HG02970 (cell line): ENCODE data around the gene LRRC75B.

Experiments
- ATAC-seq: cut with Tn5 transposase; IDR thresholded peaks from one replicate; pipeline ENCODE4 v1.9.1; 2021; ENCODE audit warnings: mild to moderate bottlenecking, moderate library complexity, moderate number of reproducible peaks; ENCODE audit not compliant: unreplicated experiment, low FRiP score

LRRC75B gene

DNA sequence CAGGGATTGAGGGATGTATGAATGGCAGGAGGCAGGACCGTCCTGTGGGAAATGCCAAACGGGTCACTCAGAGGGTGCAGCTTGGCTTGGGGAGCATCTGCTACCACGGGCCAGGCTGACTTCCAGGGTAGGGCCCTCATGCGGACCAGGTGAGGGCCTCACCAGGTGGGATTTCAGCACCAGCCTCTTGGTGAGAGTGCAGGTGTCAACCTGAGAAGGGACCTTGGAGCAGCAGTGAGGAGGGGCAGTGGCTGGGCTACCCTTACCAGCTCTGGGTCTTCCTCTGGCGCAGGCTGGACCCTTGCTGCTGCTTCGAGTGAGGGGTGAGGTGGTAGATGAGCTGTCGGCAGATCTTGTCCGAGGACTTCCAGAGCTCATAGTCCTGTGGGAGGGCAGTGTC is 4.9 kb downstream of the LRRC75B start:
- ATAC-seq = no peak

DNA sequence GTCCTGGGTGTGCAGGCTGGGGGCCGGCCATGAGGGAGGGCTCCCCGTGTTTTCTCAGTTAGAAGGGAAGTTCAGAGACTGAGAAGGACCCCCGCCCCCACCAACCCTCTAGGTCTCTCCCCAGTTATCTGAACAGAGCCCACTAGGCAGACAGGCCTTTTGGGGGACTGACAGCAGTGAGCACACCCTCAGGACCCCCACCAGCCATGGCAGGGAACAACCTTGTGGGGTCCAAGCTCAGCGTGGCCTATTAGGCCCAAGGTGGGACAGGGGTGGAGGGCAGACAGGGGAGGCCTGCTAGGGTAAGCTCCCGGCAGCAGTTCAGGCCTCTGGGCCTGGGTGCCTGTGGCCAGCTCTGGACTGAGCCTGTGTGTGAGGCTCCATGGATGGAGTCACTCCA is 5.6 kb downstream of the LRRC75B start:
- no peak for ATAC-seq

DNA sequence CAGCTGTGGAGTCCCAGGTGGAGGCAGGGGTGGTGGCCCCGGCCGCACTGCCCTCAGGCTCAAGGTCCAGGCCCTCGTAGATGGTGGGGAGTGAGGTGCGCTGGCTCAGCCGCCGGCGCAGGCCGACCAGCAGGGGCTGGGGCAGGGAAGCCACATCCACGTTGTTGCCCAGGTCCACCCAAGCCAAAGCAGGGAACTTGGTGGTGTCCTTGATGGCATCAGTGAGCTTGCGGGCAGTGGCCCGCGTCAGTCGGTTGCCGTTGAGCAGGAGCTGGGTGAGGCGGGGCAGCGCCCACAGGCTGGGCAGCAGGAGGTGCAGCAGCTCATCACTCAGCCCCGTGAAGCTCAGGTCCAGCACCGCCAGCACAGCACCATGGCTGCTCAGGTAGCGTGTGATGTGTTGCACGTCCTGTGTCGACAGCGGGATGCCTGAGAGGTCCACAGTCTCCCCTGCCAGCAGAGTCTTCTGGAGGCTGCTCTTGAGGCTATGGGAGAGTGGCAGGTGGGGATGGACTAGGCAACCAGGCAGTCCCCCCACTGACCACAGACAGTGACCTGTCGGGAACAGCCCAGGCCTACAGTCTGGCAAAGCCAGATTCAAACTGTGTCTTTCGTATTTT is 6.8 kb downstream of the LRRC75B start:
- ATAC-seq = no peak

DNA sequence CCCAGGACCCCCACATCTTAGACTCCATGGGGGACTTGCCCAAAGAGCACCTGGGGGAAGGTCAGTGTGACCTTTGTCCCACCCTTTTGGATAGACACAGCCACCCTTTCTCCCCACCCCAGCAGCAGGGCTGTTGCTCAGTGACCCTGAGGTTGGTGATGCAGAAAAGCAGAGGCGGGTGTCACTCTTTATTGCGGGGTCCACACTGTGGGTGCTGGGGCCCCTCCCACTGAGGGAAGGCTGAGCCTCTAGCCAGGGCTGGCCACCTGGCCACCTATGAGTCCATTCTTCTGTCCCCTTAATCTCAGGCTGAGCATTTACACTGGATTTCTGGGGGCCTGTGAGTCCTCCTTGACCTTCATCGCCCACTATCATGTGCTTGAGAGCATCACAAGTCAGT is 7.4 kb downstream of the LRRC75B start:
- no peak for ATAC-seq

DNA sequence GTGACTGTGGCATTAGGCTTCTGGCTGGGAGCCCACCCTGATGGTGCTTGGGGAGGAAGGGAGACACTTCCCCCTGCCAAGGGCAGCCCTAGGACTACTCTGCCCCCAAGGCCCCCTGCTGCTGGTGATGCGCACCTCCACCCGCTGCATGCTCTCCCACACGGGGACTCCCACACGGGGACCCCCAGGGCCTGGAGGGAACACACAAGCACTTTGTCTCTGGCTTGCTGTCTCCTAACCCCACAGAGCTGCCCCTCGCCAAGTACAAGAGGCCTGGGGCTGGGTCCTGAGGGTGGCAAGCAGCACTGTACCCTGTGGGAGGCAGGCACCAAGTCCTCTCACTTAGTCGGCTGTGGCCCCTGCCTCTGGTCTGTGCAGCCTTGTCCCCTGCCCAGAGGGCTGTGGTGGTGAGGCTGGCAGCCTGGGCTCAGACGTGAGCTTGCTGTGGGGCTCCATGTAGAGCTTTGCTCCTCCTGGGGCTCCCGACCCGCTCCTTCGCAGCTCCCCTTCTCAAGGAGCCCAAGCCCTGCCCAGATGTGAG is 7.9 kb downstream of the LRRC75B start:
- ATAC-seq = no peak

DNA sequence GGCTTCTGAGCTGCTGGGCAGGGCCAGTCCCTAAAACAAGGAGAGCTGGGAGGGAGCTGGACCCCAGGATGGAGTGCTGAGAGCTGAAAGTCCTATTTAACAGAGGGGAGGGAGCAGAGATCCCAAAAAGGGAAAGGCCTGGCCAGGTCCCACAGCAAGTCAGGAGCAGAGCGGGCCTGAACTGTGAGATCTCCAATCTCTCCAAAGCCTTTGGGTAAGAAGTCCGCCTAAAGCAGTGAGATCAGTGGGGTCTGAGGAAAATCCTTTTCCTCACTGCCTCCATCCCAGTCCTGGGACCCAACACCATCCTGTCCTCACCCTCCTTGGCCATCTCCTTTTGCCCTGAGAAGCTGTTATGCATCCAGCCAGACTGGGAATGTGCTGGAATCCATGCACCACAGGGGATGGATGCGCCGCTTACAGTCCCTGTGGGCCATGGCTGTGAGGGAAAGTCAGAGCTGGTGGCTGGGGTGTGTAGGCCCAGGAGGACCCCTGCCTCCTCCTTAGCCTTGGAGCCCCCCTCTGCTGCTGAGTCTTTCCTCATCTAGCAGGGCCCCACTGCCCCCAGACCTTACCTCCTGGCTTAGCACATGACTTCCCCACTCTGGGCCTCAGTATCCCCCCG is 8.6 kb downstream of the LRRC75B start:
- no peak for ATAC-seq

DNA sequence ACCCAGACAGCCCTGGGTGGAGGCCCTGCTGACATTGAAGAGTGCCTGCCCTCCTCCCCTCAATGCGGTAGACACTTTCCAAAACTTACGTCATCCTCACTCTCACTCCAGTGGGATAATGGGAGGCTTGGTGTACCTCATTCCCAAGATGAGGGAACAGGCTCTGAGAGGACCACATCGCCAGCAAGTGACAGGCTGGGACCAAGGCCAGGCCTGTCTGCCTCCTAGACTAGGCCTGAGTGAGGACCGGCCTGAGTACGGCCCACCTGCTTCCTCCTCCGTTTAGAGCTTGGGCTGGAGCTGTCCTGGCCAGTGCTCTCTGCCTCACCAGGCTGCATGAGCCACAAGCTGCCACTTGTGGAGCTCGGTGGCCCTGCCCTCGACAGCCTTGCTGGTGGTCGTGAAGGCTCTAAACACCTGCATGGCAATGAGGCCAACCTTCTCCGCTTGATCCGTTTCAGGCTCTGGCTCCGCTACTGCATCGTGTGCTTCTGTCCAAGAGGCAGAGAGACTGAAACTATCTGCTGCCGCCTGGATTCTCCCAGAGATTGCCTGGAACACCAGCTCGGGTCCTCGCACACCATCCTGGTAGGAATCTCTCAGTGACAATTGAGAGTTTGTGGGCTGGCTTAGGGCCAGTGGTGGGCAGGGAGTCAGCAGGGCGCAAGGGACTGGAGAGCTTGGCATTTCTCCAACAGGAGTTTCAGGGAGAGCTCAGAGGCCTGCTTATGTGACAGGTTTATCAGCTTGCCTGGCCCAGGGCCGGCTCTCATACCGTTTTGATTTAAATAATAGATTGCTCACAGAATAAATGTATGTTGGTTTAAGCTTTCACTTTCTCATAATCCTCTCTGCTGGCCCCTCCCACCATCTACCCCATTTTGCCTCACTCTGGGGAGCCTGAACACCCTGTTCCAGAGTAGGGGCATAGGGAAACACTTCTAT is 9.4 kb downstream of the LRRC75B start:
- no peak for ATAC-seq

DNA sequence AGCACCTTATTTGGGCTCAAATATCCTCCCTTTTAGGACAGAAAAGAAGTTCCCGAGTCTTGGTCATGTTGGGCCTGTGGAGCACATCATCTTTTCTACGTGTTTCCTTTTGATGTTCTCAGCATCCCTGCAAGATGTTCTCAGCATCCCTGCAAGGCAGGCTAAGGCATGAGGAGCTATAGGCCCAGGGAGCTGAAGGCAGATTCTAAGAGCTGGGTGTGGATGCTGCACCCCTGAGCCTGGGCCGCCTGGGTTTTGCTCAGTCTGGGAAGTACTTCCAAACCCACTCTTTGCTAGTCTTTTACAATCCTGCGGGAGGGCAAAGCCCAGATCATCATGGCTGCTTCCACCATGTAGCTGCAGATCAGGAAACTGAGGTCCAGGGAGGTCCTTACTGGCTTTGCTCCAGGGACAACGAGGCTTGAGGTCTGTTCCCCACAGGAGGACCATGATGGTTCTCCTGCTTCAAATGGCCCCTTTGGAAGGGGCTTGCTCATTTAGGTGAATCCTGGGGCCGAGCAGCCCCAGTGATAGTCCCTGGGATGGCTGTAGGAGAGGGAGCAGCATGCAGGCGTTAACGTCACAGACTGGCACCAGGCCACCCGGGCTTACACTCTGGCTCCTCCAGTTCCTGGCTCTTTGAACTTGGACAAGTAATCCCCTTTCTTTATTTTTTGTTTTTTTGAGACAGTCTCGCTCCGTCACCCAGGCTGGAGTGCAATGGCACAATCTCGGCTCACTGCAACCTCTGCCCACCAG is 10.6 kb downstream of the LRRC75B start:
- ATAC-seq = no peak

DNA sequence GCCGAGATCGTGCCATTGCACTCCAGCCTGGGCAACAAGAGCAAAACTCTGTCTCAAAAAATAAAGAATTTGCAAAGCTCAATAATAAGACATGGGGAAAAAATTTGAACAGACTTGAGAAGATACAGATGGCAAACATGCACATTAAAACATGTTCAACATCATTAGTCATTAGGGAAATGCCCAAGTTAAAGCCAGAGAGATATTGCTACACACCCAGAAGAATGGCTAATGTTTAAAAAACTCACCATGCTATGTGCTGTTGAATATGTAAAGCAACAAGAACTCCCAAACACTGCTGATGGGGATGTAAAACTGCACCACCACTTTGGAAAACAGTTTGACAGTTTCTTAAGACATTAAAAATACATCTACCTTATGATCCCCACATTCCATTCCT is 12.6 kb downstream of the LRRC75B start:
- no peak for ATAC-seq

DNA sequence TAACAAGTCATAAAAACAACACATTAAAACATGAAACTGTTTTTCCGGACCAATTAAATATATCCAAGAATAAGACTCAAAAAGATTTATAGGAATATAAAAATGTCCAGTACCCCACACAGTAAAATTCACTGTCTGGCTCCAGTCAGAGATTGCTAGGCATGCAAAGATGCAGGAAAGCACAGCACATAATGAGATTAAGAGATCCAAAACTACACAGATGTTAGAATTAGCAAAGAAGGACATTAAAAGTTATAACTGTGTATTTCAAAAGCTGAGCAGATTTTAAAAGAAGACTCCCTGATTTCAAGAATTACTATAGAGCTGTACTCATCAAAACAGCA is 13.6 kb downstream of the LRRC75B start:
- no peak for ATAC-seq

DNA sequence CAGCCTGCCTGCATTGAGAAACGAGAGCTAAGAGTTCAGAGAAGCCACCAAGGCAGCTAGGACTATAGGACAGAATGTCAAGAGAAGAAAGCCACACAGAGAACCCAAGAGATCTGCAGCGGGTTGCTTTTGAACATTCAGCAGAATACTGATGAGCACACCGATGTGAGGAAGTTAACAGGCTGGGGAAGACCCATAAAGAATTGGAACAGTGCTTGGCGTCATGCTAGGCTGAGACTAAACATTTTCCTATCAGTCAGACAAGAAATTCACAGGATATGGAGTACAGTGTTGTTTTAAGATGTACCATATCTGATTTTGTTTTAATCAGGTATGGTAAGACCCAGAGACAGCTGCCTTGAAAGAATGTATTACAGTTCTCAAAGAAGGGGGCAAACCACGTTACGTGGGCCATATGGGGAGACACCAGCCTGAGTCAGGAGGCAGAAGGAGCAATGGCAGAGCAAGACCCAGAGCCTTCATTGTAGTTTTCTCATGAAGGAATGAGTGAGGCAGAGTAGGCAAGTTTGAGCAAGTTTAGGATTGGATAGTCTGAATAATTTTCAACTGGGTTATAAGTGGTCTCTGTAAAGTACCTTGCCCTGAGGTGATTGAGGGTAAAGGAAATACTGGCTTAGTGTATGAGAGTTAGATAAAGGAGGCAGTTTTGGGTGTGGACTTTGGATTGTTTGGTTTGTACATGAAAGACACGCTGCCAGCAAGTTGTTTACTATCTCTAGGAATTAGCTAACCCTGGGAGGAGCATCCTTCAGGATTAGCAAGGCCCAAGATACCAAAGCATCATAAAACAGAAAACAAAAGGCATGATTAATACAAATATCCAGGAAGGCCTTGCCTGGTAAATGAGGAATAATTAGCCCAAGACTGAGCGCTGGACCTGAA is 14.3 kb downstream of the LRRC75B start:
- ATAC-seq = no peak

DNA sequence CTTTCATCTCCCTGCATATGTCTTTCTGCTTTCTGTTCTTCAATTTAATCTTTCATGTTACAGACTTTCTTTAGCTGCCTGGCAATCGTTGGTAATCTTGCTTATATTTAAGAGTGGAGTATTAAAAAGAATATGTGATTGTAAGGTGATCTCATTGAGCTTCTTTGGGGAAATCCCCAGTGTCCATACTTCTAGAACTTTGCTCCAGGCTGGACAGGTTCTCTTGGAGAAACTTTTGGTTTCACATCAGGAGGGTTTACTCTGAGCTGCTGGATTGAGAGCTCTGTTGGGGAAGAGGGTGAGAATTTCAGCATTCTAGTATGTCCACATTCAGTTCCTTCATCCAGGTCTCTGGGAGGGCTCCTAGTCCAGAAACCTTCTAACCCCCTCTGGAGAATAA is 16.1 kb downstream of the LRRC75B start:
- ATAC-seq = no peak

DNA sequence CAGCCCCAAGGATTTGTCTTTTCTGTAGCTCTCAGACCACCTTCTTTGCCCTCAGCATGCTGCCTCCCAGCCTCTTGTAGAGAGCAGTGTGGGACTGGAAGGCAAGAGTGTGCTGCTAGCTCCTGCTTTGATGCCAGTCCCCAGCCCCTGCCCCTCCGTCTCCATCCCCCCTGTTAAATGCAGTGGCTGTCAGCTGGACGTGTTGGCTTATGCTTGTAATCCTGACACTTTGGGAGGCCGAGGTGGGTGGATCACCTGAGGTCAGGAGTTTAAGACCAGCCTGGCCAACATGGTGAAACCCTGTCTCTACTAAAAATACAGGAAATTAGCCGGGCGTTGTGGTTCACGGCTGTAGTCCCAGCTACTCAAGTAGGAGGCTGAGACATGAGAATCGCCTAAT is 21.6 kb downstream of the LRRC75B start:
- no peak for ATAC-seq

DNA sequence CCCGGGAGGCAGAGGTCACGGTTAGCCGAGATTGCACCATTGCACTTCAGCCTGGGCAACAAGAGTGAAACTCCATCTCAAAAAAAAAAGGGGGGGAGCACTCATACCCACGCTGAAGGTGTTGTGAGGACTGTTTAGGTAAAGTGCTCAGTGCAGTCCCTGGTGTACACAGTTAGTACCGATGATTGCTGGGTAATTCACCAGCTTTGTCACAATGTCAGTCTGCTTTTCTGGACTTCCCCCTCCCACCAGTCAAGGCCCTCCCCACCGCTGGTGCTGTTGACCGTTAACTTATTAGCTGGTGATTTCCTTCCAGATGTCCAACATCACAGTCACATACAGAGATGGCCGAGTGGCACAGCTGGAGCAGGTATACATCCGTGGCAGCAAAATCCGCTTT is 25.2 kb downstream of the LRRC75B start:
- no peak for ATAC-seq

DNA sequence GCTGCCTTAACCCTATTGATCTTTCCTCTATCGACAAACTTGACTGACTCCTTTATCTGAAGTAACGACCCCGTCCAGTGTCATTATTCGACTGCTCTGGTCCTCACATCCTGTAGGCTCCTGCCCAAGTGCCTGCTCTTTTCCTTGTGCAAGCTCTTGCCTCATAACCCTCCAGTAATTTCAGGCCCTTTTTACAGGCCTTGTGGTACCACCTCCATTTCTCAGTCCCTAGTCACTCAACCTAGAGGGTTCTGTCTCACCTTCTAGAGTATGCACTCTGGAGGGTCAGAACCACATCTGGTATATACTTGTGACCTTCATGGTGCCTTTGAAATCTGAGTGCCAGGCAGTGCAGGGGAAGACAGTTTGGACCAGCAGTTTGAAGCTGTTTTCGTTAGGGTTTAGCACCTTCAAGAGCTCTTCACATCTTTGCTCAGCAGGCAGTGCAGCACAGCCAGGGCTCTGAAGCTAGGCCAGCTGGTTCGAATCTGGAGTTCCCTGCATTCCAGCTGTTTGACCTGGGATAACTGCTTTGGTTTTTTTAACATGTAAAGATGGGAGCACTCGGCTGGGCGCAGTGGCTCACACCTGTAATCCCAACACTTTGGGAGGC is 25.9 kb downstream of the LRRC75B start:
- ATAC-seq = no peak

DNA sequence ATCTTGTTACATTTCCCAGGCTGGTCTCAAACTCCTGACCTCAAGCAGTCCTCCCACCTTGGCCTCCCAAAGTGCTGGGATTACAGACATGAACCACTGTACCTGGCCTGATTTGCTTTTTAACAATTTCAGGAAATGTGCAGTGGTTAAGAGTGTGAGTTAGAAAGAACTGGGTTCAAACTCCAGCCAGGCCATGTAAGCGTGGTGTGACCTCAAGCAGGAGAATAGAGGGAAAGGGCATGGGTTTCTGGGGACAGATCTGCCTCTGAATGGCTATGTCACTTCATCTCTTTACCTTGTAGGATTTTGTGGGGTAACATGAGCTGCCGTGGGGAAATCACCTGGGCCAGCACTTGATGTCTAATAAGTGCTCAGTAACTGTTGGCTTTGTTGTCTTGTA is 27.8 kb downstream of the LRRC75B start:
- ATAC-seq = no peak

DNA sequence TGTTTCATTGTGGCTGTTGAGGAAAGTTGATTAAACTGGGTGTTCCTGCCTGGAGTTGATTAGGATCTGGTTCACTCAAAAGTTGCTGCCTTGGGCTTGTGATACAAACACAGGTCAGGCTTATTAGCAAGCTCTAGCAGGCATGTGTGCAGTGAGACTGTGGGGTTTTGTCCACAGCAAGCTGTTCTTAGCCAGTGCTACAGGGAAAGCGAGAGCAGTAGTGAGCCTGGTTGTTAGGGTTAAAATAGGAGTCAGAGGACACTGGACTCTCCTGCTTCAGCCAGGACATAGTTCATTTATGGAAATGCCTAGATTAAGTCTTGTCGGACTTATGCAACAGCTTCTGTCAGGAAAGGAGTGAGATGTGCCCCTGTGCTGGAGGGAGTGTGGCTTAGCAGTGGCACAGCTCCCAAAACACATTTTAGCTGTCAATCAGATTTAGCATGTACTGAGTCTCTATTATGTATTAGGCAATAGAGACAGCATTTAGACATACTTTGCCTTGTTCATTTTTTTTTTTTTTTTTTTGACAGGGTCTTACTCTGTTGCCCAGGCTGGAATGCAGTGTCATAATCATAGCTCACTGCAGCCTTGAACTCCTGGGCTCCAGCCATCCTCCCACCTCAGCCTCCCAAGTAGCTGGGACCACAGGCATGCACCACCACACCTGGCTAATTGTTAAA is 28.4 kb downstream of the LRRC75B start:
- no peak for ATAC-seq

DNA sequence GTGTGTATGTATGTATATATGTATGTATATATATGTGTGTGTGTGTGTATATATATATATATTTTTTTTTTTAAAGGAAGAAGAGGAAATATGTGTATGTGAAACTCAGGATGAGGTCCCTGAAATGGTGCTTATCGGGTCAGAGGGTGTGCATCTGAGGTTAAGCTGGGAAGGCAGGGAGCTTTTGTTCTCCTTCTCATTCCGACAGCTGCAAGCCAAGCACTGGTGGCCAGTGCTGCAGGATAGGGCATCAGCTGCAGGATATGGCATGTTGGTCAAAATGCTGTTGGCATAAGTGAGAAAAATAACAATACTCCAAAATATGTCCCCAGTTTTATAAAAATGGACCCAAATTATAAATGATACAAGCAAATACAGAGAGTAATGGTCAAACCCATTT is 29.6 kb downstream of the LRRC75B start:
- no peak for ATAC-seq

DNA sequence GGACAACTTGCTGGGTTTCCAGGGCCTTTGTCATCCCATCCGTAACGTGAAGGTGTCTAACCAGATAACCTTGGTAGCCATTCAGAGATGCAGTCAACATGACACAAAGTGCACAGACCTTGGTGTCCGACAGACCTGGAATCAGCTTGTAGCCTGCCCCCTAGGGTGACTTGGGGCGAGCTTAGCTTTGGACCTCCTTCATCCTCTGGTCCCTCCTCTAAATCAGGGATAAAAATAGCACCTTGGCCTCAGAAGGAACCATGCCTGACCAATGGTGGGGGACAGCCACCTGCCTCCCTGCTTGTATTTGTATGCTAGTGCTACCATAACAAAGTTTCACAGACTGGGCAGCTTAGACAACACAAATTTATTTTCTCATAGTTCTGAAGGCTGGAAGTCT is 33.4 kb downstream of the LRRC75B start:
- ATAC-seq = no peak
